A673 (cell line): ENCODE data around the gene CEACAM6.

Source experiments
- CTCF ChIP-seq: fragments of 300-800, 200-600 bp; sonication (generic); conservative IDR thresholded peaks from 2 replicates; pipeline ENCODE4 v1.5.1; 2017; ENCODE audit warnings: low read depth, mild to moderate bottlenecking, antibody characterized with exemption, low read length, moderate library complexity, mixed read lengths
- EZH2 ChIP-seq: fragments of 200-600 bp; sonication (generic); IDR thresholded peaks from 2 replicates; pipeline ENCODE4 v1.6.1; 2017; ENCODE audit warnings: borderline replicate concordance, low read depth, mild to moderate bottlenecking, mixed read lengths, antibody characterized with exemption, low read length; ENCODE audit not compliant: poor library complexity, severe bottlenecking

- TF ChIP-seq EZH2 (no peak), CTCF (no peak)
Measured at GRCh38 chr19:41755328-41755913, at the start of gene CEACAM6.
